HEK293 (cell line): ENCODE measurements around the gene ARHGDIA.

Source experiments
- KLF1 ChIP-seq: fragments of 450-650 bp; formaldehyde crosslinking; IDR thresholded peaks from 2 replicates; pipeline ENCODE4 v1.5.1; 2016; ENCODE audit warnings: missing biosample characterization, missing genetic modification characterization
- ZNF302 ChIP-seq: fragments of 450-650 bp; formaldehyde crosslinking; IDR thresholded peaks from 2 replicates; pipeline ENCODE4 v1.5.1; 2016; ENCODE audit warnings: missing biosample characterization, missing genetic modification characterization, low read depth
- ZNF311 ChIP-seq: fragments of 450-650 bp; formaldehyde crosslinking; IDR thresholded peaks from 2 replicates; pipeline ENCODE4 v1.5.1; 2017; ENCODE audit warnings: missing biosample characterization, missing genetic modification characterization, borderline replicate concordance
- TF ChIP-seq, protein P1 (sequence below): fragments of 450-650 bp; formaldehyde crosslinking; IDR thresholded peaks from 2 replicates; pipeline ENCODE4 v1.5.1; 2016; ENCODE audit warnings: missing biosample characterization, missing genetic modification characterization

GRCh38 chr17:81821147-81821546 lies 50.0 kb downstream of the ARHGDIA start:
- TF ChIP-seq, protein P1, sequence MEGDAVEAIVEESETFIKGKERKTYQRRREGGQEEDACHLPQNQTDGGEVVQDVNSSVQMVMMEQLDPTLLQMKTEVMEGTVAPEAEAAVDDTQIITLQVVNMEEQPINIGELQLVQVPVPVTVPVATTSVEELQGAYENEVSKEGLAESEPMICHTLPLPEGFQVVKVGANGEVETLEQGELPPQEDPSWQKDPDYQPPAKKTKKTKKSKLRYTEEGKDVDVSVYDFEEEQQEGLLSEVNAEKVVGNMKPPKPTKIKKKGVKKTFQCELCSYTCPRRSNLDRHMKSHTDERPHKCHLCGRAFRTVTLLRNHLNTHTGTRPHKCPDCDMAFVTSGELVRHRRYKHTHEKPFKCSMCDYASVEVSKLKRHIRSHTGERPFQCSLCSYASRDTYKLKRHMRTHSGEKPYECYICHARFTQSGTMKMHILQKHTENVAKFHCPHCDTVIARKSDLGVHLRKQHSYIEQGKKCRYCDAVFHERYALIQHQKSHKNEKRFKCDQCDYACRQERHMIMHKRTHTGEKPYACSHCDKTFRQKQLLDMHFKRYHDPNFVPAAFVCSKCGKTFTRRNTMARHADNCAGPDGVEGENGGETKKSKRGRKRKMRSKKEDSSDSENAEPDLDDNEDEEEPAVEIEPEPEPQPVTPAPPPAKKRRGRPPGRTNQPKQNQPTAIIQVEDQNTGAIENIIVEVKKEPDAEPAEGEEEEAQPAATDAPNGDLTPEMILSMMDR (tag by site-specific recombination), result no peak
- no peak for TF ChIP-seq ZNF302 (tag by site-specific recombination)
- TF ChIP-seq KLF1 (tag by site-specific recombination), result peak; percentile 4; the same call in 1 of the 2 replicates
- no peak for TF ChIP-seq ZNF311 (tag by site-specific recombination)
